Inflammatory macrophage treated with lipopolysaccharide for 1 hour (primary cell): ENCODE measurements around the gene FAM174B.

Source experiments
- DNase-seq, 2 donors: peaks; one replicate each; pipeline ENCODE4 v3.0.0-alpha.2; 2020 to 2022

The FAM174B gene

DNA sequence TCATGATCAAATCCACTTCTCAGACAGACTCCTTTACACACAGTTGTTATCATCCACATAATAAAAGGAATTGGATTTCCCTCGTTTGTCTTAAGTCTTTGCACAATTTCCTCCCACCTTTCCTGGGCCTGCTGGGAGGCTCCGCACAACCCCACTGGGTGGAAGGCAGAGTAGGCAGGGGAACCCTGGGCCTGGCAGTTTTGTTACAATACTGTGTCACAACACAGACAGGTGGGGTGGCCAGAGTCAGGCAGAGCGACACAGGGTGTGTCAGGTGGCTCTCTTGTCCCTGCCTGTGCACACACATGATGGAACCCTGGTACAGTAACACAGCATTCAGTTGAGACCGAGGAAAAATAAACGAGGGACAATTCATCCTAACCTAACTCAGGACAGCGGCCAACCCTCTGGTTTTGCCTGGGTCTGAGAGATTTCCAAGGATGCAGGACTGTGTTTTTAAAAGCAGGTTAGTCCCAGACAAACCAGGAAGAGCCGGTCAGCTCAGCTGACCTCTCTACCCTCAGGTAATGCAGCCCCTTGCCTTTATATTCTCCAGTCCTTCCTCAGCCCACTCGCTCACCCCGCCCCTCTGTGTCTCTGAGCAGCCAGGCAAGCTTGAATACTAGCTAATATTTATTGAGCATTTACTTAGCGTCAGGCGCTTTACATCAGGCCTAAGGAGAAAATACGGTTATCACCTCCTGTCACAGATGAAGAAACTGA lies 8.8 kb upstream of the FAM174B start:
- no peak for DNase-seq

- no peak for DNase-seq
These were observed 7.8 kb upstream of the FAM174B start for GRCh38 chr15:92663250-92663951.

DNA sequence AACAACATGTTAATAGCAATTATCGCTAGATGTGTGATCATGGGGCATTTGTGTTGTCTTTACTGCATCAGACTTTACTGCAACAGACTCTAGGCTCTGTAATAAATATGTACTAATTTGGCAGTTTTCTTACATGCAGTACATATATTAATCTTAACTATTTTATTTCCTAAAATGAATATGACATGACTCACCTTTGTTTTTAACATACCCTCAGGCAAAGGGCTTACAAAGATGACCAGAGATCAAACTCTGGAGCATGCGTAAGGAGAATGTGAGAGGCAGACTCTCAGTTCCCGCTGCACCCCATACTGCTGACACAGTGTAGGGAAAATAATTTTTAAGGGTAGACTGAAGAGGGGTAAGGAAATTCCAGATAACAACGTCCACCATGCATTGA lies 7.2 kb upstream of the FAM174B start:
- no peak for DNase-seq

- DNase-seq: no peak
These were observed 6.4 kb upstream of the FAM174B start for GRCh38 chr15:92661956-92662355.

DNA sequence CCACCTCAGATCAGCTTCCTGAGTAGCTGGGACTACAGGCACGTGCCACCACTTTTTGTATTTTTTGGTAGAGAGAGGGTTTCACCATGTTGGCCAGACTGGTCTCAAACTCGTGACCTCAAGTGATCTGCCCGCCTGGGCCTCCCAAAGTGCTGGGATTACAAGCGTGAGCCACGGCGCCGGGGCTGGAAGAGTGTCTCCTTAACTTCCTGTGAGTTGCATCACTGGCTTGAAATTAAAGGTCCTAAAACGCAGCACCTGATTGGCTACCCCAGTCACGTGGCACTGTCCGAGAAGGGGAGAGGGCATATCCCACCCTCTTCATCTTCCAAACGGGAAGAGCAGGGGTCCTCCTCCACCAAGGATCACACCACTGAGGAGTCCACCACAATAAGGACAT lies 5.5 kb upstream of the FAM174B start:
- no peak for DNase-seq

- no peak for DNase-seq
These were observed 1.9 kb upstream of the FAM174B start for GRCh38 chr15:92657486-92657885.

GRCh38 chr15:92656089-92656488 lies 514 bp upstream of the FAM174B start:
- no peak for DNase-seq

DNA sequence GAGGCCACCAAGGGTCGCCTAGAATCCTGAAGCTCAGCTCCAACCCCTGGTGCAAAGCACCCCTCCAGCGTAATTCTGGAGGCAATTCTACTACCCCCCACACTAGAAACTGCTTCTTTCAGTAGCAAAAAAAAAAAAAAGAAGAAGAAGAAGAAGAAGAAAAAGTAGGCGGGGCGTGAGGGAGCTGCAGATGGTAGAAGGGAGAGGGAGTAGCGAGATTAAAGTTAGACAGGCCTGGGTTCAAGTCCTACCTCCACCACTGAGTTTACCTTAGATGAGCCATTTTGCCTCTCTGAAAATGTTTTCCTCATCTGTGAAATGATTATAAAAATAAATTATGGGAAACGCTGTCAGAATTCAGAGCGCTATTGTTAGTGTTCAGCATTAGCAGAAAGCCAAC lies 913 bp downstream of the FAM174B start:
- no peak for DNase-seq

GRCh38 chr15:92653836-92654539 lies 1.6 kb downstream of the FAM174B start:
- DNase-seq: no peak

- DNase-seq: no peak
These were observed 2.2 kb downstream of the FAM174B start for GRCh38 chr15:92653366-92653765.

DNA sequence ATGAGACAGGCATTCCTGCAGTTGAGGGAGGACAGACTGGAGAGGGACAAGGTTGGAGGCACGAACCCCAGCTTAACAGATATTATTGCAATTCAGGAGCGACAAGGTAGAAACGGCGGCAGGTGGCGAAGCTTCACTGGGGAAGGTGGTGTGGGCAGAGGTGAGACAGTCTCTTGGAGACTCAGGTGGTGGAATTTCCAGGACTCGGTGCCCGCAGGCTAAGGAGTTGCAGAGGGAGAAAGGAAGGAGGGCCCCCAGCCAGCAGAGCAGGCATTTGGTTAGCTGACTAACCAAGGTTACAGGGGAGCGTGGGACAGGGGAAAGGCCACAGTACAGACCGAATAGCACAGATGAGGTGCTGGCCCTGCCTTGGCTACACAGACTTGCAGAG lies 3.0 kb downstream of the FAM174B start:
- no peak for DNase-seq

GRCh38 chr15:92651877-92652575 lies 3.5 kb downstream of the FAM174B start:
- DNase-seq: no peak

DNA sequence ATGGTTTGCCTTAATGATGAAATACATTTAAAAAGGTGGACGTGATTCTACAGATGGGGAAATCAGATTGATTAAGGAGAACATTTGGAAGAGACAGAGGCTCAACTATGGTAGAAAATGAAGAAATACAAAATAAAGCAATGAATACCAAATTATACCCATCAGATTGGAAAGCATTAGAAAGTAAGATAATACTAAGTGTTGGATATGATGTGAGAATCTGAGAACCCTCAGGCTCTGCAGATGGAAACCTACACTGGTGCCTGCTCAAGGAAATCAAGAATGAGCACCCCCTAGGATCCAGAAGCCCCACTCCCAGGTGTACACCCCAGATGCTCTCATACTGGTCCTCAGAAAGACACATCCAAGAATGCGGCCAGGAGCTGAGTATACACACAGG lies 4.6 kb downstream of the FAM174B start:
- no peak for DNase-seq

DNA sequence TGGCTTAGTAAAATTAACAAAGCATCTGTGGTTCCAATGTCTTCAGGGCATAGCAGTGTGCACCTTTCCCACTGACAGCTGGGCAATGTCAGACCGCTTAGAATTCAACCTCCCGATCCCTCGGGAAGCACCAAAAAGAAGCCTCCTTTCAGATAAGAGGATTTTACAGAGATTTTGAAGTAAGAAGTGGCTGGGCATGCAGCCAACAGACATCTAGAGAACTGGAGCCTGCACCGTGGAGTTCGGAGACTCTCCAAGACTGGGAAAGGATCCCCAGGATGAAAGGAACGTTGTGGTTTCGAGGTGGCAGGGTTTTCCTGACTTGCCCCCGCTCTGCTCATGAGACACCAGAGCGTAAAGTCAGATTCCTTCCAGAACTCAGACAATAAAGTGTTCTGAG lies 5.3 kb downstream of the FAM174B start:
- no peak for DNase-seq

GRCh38 chr15:92648190-92648875 lies 7.2 kb downstream of the FAM174B start:
- no peak for DNase-seq

DNA sequence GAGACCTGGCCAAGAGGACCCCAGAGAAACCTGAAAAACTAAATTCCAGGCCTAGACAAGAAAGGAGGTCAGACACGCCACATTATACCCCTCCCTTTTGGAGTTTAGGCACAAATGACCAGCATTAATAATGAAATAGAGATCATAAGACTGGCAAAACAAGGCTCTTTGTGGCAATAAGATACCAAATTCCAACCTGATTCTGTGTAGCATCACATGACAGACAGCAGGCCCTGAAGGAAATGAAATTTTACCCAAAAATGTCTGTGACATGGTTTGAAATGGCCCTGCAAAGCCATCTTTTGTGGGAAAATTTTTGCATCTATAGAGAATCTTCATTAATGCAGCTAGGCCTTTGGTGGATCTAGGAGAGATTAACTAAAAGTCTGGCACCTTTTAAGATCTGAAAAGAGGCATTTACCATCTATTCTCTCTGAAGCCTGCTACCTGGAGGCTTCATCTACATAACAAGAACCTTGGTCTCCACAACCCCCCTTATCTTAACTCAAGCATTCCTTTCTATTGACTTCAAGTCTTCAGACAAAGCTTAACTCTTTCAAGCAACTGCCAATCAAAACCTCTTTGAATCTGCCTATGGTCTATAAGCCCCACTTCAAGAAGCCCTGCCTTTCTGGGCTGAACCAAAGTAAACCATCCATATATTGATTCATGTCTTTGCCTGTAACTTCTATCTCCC lies 8.0 kb downstream of the FAM174B start:
- no peak for DNase-seq

- DNase-seq: no peak
These were observed 9.4 kb downstream of the FAM174B start for GRCh38 chr15:92646216-92646615.

- DNase-seq: no peak
These were observed 9.8 kb downstream of the FAM174B start for GRCh38 chr15:92645731-92646130.

GRCh38 chr15:92645051-92645631 lies 10.4 kb downstream of the FAM174B start:
- DNase-seq: no peak

GRCh38 chr15:92643849-92644815 lies 11.4 kb downstream of the FAM174B start:
- no peak for DNase-seq
